NT2/D1 (cell line): Measurements from ENCODE around the gene NELL1.

Experiments used
- SUZ12 ChIP-seq: IDR thresholded peaks from 2 replicates; pipeline ENCODE4 v1.6.1; 2011; ENCODE audit not compliant: insufficient read length, insufficient read depth; ENCODE audit errors: extremely low read depth
- YY1 ChIP-seq: IDR thresholded peaks from 2 replicates; pipeline ENCODE4 v1.6.1; 2011; ENCODE audit not compliant: insufficient read length, insufficient read depth
- ZNF274 ChIP-seq: IDR thresholded peaks from 2 replicates; pipeline ENCODE4 v1.6.1; 2011; ENCODE audit warnings: mild to moderate bottlenecking, low read depth, low read length

GRCh38 chr11:21268036-21268435 is 598.6 kb downstream of the NELL1 start:
- TF ChIP-seq SUZ12 (no peak), ZNF274 (no peak), YY1 (no peak)
